ENCODE data around the gene MACROD1.

The MACROD1 gene

DNA sequence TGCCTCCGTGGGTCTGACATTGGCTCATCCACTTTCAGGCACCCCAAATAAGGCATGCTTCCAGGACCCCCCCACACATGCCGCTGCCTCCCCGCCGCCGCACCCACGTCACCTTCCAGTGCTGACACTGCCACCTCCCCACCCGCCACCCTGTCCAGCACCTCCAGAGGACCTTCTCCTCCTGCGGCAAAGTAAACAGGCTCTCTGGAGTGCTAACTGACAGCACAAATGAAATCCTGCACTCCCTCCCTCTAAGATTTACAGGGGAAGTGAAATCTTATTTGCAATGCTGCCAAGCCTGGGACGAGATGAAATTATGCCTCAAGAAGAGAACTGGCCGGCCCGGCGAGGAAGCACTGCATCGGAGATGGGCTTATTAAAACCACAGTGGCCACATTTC is 35.3 kb downstream of the MACROD1 start:
- DNase-seq = no peak

DNA sequence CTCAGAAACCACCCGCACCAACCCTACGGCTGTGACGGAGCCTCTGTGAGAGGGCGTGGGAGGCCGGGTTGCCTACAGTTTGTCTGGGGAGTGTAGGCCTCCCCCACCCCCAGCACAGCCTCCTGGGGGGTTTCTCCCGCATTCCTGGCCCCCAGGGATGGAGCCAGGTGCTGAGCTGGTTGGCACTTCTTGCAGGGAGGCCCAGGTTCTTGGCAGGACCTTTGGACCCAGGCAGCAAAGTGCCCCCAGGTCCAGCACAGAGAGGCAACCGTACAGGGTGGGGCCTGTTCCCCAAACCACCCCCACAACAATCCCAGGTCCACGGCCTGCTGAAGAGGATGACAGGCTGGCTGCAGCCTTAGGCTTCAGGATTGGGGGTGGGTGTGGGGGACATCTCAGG is 36.5 kb downstream of the MACROD1 start:
- no peak for DNase-seq

GRCh38 chr11:64128255-64129006 is 37.5 kb downstream of the MACROD1 start:
- DNase-seq = no peak

DNA sequence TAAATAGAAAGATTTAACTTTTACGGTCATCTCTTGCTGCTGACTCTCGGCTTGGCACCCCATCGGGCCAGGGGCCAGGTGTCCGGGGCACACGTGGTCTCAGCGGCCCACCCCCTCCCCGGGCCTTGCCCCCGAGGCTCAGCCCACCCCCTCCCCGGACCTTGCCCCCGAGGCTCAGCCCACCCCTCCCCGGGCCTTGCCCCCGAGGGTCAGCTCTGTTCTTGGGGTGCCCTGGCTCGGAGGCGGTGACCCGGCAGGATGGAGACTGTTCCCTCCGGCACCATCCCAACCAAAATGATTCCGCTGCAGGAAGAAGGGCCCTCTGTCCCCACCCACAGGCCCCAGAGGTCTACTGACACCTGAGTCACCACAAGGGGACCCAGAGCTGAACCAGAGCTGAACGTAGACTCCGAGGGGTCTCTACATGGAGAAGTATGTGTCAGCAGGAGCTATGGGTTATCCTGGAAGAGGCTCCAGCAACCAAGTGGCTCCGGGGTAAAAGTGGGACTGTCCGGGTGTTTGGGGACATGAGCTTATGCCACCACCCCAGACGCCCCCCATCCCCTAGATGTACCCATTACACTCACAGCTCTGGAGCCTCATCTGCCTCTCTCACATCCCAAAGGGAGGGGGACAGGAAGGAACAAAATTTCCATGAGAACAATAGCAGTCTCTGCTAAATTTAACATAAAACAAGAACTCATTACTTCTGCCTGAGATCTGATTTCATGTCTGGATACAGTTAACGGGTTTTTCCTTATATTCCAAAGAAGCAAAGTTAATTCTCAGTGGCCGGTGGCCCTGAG is 38.4 kb downstream of the MACROD1 start:
- DNase-seq = no peak

DNA sequence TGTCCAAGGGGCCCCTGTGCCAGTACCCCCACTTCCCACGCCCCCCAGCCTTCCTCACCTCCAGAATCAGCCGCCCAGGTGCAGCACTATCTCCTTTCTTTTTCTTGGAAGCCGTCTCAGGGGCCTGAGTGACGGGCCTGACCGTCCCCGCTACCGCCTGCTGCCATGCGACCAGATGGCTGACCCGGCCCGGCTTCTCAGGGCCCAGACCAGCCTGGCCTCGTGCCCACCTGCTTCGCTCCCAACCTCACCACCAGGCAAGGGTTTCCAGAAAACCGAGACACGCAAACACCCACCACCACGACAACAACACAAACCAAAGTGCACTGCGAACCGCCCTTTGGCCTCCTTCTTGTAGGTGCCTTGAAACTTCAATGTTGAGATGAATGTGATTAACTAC is 39.1 kb downstream of the MACROD1 start:
- no peak for DNase-seq

GRCh38 chr11:64126371-64126770 is 39.5 kb downstream of the MACROD1 start:
- DNase-seq = no peak

DNA sequence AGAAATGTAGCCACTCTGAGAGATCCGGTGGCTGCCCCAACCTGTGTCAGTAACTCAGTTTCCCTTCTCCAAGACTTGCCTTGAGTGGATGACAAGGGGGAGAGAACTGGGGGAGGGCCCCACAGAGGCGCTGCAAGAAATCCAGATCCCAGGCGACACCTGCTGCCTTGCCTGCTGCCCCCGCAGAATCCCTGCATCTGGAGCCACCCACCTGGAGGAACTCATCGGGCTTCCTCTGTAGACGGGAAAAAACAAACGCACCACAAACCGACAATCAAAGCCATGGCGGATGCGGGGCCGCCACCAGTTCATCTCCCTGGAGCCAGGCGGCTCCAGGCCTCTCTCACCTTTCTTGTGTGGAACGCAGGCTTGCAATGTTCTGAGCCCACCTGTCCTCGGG is 40.2 kb downstream of the MACROD1 start:
- DNase-seq = no peak

DNA sequence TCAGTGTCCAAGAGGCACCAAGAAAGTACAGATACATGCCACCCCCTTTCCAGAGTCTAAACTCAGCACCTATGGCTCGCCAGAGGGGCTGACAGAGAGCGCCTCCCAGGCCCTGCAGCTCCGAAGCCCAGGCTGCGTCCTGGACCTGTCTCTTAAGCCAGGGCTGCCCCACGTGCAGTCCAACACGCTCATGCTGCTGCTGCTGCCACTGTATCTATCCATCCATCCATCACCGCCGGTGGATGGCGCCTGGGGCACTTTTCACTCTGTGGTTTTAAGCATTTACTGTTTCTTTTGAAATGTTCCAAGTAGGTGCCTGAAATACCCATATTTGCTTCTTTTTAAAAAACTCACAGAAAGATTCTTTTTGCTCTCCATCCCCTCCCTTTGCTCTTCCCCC is 41.8 kb downstream of the MACROD1 start:
- DNase-seq = no peak

- DNase-seq = no peak
These were observed 42.2 kb downstream of the MACROD1 start for GRCh38 chr11:64123679-64124078.

GRCh38 chr11:64122411-64123410 is 43.2 kb downstream of the MACROD1 start:
- DNase-seq = no peak

DNA sequence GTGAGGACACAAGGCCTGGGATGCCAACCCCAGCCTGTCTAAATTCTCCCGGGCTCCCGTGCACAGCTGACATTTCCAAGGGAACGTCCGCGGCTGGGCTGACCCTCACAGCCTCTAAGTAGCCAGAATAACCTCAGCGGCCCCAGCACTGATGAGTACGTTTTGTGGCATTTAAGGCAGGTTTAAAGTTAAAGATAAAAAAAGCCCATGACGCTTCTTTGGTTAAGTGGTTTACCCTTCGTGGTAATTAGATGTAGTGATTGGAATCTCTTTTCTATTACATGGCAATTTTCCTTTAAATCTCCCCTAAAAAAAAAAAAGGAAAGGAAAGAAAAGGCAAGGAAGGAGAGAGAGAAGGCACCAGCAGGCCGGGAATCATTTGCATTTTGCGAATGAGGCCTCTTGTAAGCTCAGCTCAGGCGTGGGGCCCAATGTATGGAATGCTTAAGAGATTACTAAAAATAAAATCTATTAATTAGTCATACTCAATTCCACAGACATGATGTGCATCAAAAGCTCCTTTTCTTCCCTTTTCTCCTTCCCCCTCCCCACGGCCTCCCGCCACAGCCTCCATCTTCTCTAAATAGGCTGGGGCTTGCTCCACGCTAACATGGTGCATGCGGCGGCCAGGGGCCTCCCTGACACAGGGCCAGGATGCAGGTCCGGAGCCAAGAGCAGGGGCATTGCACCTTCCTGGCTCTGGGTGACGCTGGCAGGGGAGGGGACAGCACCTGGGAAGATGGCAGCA is 44.1 kb downstream of the MACROD1 start:
- DNase-seq = no peak

DNA sequence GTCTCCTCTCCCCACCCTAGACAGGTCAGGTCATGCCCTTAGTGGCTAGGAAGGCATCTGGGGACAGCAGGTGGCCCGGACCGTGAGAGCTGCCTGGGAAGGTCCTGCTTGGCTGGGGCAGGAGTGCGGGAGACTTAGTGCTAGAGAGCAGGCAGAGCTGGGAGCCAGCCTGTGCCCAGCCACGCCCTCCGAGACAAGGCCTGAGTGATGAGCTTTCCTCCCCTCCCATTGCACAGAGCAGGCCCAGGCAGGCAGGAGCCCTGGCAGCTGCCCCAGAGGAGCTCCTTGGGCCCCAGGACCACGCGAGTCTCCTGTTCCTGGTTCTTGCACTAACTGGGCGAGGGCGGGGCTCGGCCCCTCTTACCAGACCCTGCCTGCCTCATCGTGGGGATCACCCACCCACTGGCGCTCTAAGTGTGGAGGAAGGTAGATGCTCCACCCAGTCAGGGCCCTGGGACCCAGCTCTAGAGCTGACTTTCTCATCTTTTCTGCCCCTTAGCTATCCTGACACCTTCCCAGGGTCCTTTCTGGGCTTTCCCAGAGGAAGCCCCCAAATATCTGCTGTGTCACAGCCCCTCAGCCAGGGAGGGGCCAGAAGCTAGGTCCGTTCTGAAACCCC is 44.9 kb downstream of the MACROD1 start:
- DNase-seq = no peak

DNA sequence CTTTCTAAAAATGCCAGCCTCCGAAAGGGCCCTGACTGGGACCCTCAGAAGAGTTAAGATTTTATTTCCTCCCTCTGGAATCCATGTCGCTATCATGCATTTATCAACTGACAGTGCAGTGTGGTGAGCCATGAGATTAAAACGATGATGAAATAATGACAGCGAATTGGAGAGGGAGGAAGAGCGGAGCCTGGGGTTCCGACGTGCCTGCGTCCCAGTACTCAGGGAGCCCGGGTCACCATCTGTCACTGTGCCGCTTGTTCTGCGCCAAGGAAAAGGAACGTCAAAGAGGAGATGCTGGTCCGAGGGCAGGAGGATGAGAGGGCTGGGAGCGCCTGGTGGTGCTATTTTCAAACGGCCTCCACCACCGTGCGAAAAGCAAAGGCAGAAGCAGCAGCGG is 46.2 kb downstream of the MACROD1 start:
- DNase-seq = no peak

- DNase-seq = no peak
These were observed 46.8 kb downstream of the MACROD1 start for GRCh38 chr11:64118876-64119665.

- DNase-seq = no peak
These were observed 48.0 kb downstream of the MACROD1 start for GRCh38 chr11:64117763-64118459.

DNA sequence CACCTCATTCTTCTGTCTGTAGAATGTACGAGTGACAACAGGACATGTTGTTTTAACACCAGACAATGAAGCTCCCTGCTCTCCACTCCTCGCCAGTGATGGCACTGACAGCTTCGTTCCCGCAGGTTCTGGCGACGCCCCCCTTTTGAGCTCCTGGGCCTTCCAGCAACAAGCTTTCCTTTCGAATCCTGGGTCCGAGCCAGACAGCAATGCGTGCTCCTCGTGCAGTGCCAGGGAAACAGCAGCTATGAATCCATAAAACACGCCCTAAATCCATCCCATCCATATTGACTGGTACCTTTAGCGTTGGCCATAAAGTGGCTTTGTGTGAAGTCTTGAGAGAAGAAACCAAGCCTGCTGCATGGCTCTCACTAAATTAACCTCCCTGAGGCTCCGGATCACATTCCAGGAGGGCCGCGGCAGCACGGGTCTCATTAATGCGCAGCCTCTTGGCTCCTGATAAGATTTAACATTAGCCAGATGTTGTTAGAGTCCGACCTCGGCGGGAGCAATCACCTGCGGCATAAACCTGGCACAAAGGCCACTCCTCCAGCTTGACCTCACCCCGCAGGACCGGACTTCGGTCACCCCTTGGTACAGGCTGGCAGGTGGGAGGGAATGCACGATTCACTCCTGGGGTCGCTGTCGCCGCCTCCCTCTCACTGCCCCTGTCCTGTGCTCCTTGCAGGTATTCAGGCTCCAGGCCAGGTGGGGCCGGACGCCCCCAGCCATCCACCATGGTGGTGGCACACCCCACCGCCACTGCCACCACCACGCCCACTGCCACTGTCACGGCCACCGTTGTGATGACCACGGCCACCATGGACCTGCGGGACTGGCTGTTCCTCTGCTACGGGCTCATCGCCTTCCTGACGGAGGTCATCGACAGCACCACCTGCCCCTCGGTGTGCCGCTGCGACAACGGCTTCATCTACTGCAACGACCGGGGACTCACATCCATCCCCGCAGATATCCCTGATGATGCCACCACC is 50.1 kb downstream of the MACROD1 start:
- no peak for DNase-seq

DNA sequence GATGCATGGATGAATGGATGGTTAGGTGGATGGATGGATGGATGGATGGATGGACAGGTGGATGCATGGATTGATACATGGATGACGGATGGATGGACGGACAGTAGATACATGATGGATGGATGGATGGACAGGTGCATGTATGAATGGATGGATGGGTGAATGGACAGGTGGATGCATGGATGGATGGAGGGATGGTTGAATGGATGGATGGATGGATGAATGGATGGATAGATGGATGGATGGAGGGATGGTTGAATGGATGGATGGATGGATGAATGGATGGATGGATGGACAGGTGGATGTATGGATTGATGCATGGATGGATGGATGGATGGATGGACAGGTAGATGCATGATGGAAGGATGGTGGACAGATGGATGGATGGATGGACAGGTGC is 51.7 kb downstream of the MACROD1 start:
- no peak for DNase-seq

DNA sequence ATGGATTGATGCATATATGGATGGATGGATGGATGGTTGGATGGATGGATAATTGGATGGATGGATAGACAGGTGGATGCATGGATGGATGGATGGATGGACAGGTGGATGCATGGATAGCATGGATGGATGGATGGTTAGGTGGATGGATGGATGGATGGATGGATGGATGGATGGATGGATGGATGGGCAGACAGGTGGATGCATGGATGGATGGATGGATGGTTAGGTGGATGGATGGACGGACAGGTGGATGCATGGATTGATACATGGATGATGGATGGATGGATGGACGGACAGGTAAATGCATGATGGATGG is 52.5 kb downstream of the MACROD1 start:
- DNase-seq = no peak

- no peak for DNase-seq
These were observed 53.0 kb downstream of the MACROD1 start for GRCh38 chr11:64112771-64113461.
